Activated CD4-positive, alpha-beta memory T cell treated with anti-CD3 and anti-CD28 coated beads for 36 hours (primary cell): Measurements from ENCODE around the gene SMAD9. TPM values are rescaled to one million over a fixed set of nuclear protein-coding genes. Genes with fewer than 3 reads are reported as not detected.

Experiments
- CTCF ChIA-PET: fragments of 350-600 bp; sonication (Branson Sonifier 250); formaldehyde crosslinking; loops from one replicate; lab custom pipeline; 2021; ENCODE audit warnings: antibody characterized with exemption, inconsistent platforms; lab: Charles Lee
- POLR2A ChIA-PET: fragments of 350-600 bp; sonication (Branson Sonifier 250); formaldehyde crosslinking; loops from one replicate; lab custom pipeline; 2021; ENCODE audit warnings: antibody characterized with exemption; lab: Charles Lee
- DNase-seq: peaks from one replicate; pipeline ENCODE4 v3.0.0-alpha.2; 2020
- H3K27ac Mint-ChIP-seq: one replicate; pipeline ENCODE4 v1.8.0; 2021; ENCODE audit warnings: mixed read lengths
- H3K27me3 Mint-ChIP-seq: one replicate; pipeline ENCODE4 v1.8.0; 2021; ENCODE audit warnings: mixed read lengths
- H3K36me3 Mint-ChIP-seq: one replicate; pipeline ENCODE4 v1.8.0; 2021; ENCODE audit warnings: mixed read lengths
- H3K4me1 Mint-ChIP-seq: one replicate; pipeline ENCODE4 v1.8.0; 2021; ENCODE audit warnings: low read depth, mixed read lengths
- H3K4me3 Mint-ChIP-seq: one replicate; pipeline ENCODE4 v1.8.0; 2021; ENCODE audit warnings: mild to moderate bottlenecking, mixed read lengths
- H3K9me3 Mint-ChIP-seq: one replicate; pipeline ENCODE4 v1.8.0; 2021; ENCODE audit warnings: mixed read lengths
- intact Hi-C: fragments of 100-400 bp; cut with micrococcal nuclease; formaldehyde crosslinking; loops from one replicate; pipeline ENCODE4 v1.15.1; 2023
- total RNA-seq, 2 experiments: library from RNA; stranded (reverse); gene quantifications; one replicate each; pipeline ENCODE4 v1.2.3, GENCODE V29; 2021

The SMAD9 gene
- total RNA-seq, 2 experiments from 2014 or later = not detected

GRCh38 chr13:36879218-36879938 lies 40.7 kb downstream of the SMAD9 start:
- intact Hi-C loops = no loop called here
- no peak for DNase-seq
- ChIA-PET POLR2A (no interaction called here), CTCF (interaction anchor here (0.8 kb wide), 1 partner anchor 64 kb away, joined by 3 read pairs; no protein-coding TSS in a partner anchor)
- H3K4me1 Mint-ChIP-seq = no peaks in the 10 kb centered on the region
- no peaks in the 10 kb centered on the region for H3K9me3 Mint-ChIP-seq
- H3K27ac Mint-ChIP-seq = no peak overlapping the region
- peaks cover 1% of the 10 kb centered on the region for H3K27me3 Mint-ChIP-seq
- no peaks in the 10 kb centered on the region for H3K36me3 Mint-ChIP-seq
- H3K4me3 Mint-ChIP-seq = no peak overlapping the region

- no peak overlapping the region for H3K4me3 Mint-ChIP-seq
- H3K27me3 Mint-ChIP-seq = peaks cover 7% of the 10 kb centered on the region
- H3K9me3 Mint-ChIP-seq = no peaks in the 10 kb centered on the region
- no peaks in the 10 kb centered on the region for H3K4me1 Mint-ChIP-seq
- DNase-seq = no peak
- no peaks in the 10 kb centered on the region for H3K36me3 Mint-ChIP-seq
- no peak overlapping the region for H3K27ac Mint-ChIP-seq
- CTCF ChIA-PET = no interaction called here
- intact Hi-C loops = no loop called here
- POLR2A ChIA-PET = no interaction called here
These were observed 44.1 kb downstream of the SMAD9 start for GRCh38 chr13:36875961-36876360.

DNA sequence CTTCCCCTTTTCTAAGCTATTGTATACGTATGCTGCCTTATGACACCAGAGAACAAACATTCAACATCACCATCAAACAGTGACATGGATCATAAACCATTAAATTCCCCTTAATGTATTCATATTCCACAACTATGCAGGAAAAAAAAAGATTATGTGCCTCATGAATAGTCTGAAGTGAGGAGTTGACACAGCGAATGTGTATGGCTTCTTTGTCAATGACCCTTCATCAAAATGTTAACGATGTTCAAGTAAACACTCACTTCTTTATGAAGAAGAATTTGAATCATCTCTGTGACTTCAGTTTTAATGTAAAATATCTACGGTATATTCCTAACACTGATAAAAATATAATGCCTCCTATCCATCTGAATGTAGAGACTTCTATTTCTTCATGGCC lies 44.6 kb downstream of the SMAD9 start:
- H3K36me3 Mint-ChIP-seq = no peaks in the 10 kb centered on the region
- no peaks in the 10 kb centered on the region for H3K9me3 Mint-ChIP-seq
- no peaks in the 10 kb centered on the region for H3K4me1 Mint-ChIP-seq
- DNase-seq = no peak
- no peak overlapping the region for H3K27ac Mint-ChIP-seq
- intact Hi-C loops = no loop called here
- H3K27me3 Mint-ChIP-seq = peaks cover 7% of the 10 kb centered on the region
- no peak overlapping the region for H3K4me3 Mint-ChIP-seq
- ChIA-PET POLR2A (no interaction called here), CTCF (no interaction called here)

GRCh38 chr13:36872621-36873020 lies 47.4 kb downstream of the SMAD9 start:
- no peak overlapping the region for H3K4me3 Mint-ChIP-seq
- H3K27me3 Mint-ChIP-seq = peaks cover 9% of the 10 kb centered on the region
- ChIA-PET POLR2A (no interaction called here), CTCF (no interaction called here)
- no peaks in the 10 kb centered on the region for H3K4me1 Mint-ChIP-seq
- no peak for DNase-seq
- intact Hi-C loops = no loop called here
- H3K36me3 Mint-ChIP-seq = no peaks in the 10 kb centered on the region
- no peaks in the 10 kb centered on the region for H3K9me3 Mint-ChIP-seq
- no peak overlapping the region for H3K27ac Mint-ChIP-seq

- DNase-seq = no peak
- ChIA-PET CTCF (no interaction called here), POLR2A (no interaction called here)
- H3K27me3 Mint-ChIP-seq = peaks cover 19% of the 10 kb centered on the region
- no peak overlapping the region for H3K27ac Mint-ChIP-seq
- intact Hi-C loops = no loop called here
- no peaks in the 10 kb centered on the region for H3K36me3 Mint-ChIP-seq
- no peak overlapping the region for H3K4me3 Mint-ChIP-seq
- no peaks in the 10 kb centered on the region for H3K4me1 Mint-ChIP-seq
- H3K9me3 Mint-ChIP-seq = no peaks in the 10 kb centered on the region
These were observed 49.9 kb downstream of the SMAD9 start for GRCh38 chr13:36870050-36870692.

GRCh38 chr13:36866232-36866631 lies 53.8 kb downstream of the SMAD9 start:
- Mint-ChIP-seq H3K27ac (no peak overlapping the region), H3K9me3 (no peaks in the 10 kb centered on the region), H3K27me3 (peaks cover 28% of the 10 kb centered on the region), H3K4me3 (no peak overlapping the region), H3K36me3 (no peaks in the 10 kb centered on the region), H3K4me1 (peaks cover 4% of the 10 kb centered on the region)
- CTCF ChIA-PET = interaction anchor here (0.7 kb wide), 1 partner anchor 8 kb away, joined by 3 read pairs; no protein-coding TSS in a partner anchor
- DNase-seq = no peak
- POLR2A ChIA-PET = no interaction called here
- intact Hi-C loops = no loop called here

GRCh38 chr13:36865265-36865664 lies 54.8 kb downstream of the SMAD9 start:
- ChIA-PET CTCF (no interaction called here), POLR2A (no interaction called here)
- Mint-ChIP-seq H3K4me3 (no peak overlapping the region), H3K4me1 (peaks cover 4% of the 10 kb centered on the region), H3K27me3 (peaks cover 32% of the 10 kb centered on the region), H3K9me3 (no peaks in the 10 kb centered on the region), H3K27ac (no peak overlapping the region), H3K36me3 (no peaks in the 10 kb centered on the region)
- intact Hi-C loops = no loop called here
- no peak for DNase-seq

- no peak overlapping the region for H3K4me3 Mint-ChIP-seq
- no peaks in the 10 kb centered on the region for H3K9me3 Mint-ChIP-seq
- peaks cover 4% of the 10 kb centered on the region for H3K4me1 Mint-ChIP-seq
- no peak for DNase-seq
- intact Hi-C loops = no loop called here
- ChIA-PET POLR2A (no interaction called here), CTCF (interaction anchor here (0.9 kb wide), 1 partner anchor 118 kb away, joined by 4 read pairs; no protein-coding TSS in a partner anchor)
- no peaks in the 10 kb centered on the region for H3K36me3 Mint-ChIP-seq
- peaks cover 36% of the 10 kb centered on the region for H3K27me3 Mint-ChIP-seq
- H3K27ac Mint-ChIP-seq = no peak overlapping the region
These were observed 57.3 kb downstream of the SMAD9 start for GRCh38 chr13:36862722-36863121.

- Mint-ChIP-seq H3K27me3 (peaks cover 30% of the 10 kb centered on the region), H3K36me3 (no peaks in the 10 kb centered on the region), H3K4me1 (peaks cover 4% of the 10 kb centered on the region), H3K27ac (no peak overlapping the region), H3K9me3 (no peaks in the 10 kb centered on the region), H3K4me3 (no peak overlapping the region)
- intact Hi-C loops = no loop called here
- ChIA-PET POLR2A (no interaction called here), CTCF (no interaction called here)
- no peak for DNase-seq
These were observed 57.9 kb downstream of the SMAD9 start for GRCh38 chr13:36862002-36862685.

DNA sequence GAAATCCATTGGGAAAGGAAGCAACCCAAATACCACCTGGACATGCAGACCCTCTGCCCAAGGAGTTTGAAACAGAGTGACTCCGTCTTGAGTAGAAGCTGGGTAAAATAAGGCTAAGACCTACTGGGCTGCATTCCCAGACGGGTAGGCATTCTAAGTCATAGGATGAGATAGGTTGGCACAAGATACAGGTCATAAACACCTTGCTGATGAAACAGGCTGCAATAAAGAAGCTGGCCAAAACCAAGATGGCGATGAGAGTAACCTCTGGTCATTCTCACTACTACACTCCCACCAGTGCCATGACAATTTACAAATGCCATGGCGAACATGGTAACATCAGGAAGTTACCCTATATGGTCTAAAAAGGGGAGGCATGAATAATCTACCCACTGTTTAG lies 60.8 kb downstream of the SMAD9 start:
- Mint-ChIP-seq H3K4me3 (no peak overlapping the region), H3K27ac (no peak overlapping the region), H3K27me3 (peaks cover 23% of the 10 kb centered on the region), H3K4me1 (peaks cover 4% of the 10 kb centered on the region), H3K9me3 (no peaks in the 10 kb centered on the region), H3K36me3 (no peaks in the 10 kb centered on the region)
- intact Hi-C loops = loop anchor here (10.0 kb wide), 1 partner anchor 206 kb away; no protein-coding TSS in a partner anchor
- ChIA-PET CTCF (interaction anchor here (1.2 kb wide), 1 partner anchor 109 kb away, joined by 4 read pairs; no protein-coding TSS in a partner anchor), POLR2A (no interaction called here)
- no peak for DNase-seq

DNA sequence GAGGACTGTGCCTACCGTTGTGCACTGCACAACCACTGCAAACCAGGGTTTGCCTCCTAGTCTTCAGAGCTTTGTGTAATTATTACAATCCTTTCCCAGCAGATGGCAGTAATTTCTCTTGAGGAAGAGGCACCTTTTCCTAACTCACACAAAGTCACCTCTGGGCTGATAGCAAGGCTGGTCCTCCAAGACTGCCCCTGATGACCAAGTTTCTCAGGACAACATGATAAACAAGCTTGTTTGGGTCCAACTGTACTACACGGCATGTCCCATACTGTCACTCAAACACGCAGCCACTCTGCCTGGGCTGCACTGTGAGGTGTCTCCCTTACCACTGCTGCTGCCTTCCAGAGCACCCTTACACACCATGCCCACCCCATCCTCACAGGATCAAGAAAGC lies 61.7 kb downstream of the SMAD9 start:
- Mint-ChIP-seq H3K36me3 (no peaks in the 10 kb centered on the region), H3K27me3 (peaks cover 23% of the 10 kb centered on the region), H3K4me1 (peaks cover 4% of the 10 kb centered on the region), H3K9me3 (no peaks in the 10 kb centered on the region), H3K4me3 (no peak overlapping the region), H3K27ac (no peak overlapping the region)
- intact Hi-C loops = loop anchor here (1.0 to 10.0 kb wide), 2 partner anchors 123 to 207 kb away; no protein-coding TSS in a partner anchor
- ChIA-PET CTCF (interaction anchor here (0.7 to 1.4 kb wide), 7 partner anchors 8 to 123 kb away, joined by 3 to 7 read pairs (median 3); no protein-coding TSS in a partner anchor), POLR2A (no interaction called here)
- no peak for DNase-seq

DNA sequence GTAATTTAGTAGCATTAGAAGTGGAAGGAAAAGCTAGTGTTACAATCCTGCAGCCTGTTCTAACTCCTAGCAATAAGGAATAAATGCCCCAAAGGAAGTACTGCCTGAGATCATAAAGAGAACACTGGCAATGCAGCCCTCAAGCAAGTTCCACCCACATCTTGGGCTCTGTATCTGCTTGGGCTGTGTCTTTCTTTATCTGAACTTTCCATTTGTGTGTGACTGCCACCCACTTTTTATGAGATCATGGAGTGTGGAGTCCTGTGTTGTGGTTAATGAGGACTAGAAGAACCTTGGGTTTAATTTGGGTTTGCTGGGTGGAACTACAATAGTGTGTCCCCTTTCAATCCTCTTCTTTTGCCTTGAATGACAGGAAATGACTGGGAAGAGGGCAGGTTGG lies 62.8 kb downstream of the SMAD9 start:
- ChIA-PET CTCF (interaction anchor here (1.4 kb wide), 1 partner anchor 23 kb away, joined by 3 read pairs; no protein-coding TSS in a partner anchor), POLR2A (no interaction called here)
- H3K27me3 Mint-ChIP-seq = peaks cover 19% of the 10 kb centered on the region
- no peak overlapping the region for H3K27ac Mint-ChIP-seq
- intact Hi-C loops = loop anchor here (10.0 kb wide), 1 partner anchor 208 kb away; no protein-coding TSS in a partner anchor
- H3K36me3 Mint-ChIP-seq = no peaks in the 10 kb centered on the region
- H3K4me1 Mint-ChIP-seq = peaks cover 2% of the 10 kb centered on the region
- no peak overlapping the region for H3K4me3 Mint-ChIP-seq
- no peak for DNase-seq
- H3K9me3 Mint-ChIP-seq = no peaks in the 10 kb centered on the region
